Right lung (tissue), 5 donors: ENCODE measurements around the gene MEOX1. TPM values are rescaled to one million over a fixed set of nuclear protein-coding genes. Genes with fewer than 3 reads are reported as not detected.

Experiments used
- DNase-seq, 2 donors: peaks; one replicate each; pipeline ENCODE4 v3.0.0-alpha.2; 2013
- polyA plus RNA-seq, 5 donors: library from polyadenylated mRNA; unstranded; fragments of 120-200 nt; gene quantifications; one replicate each; pipeline versions ENCODE4 v1.2.1 to v1.2.3, GENCODE V29; 2013; ENCODE audit warnings: inconsistent platforms in 1 of 5, low replicate concordance in 1 of 5; ENCODE audit not compliant: insufficient read length in 5 of 5, insufficient read depth in 1 of 5

The MEOX1 gene
- polyA plus RNA-seq, 5 donors: 0.21 to 0.64 (median 0.31) TPM

GRCh38 chr17:43658900-43659299 lies 2.8 kb downstream of the MEOX1 start:
- no peak for DNase-seq

- no peak for DNase-seq
These were observed 5.9 kb downstream of the MEOX1 start for GRCh38 chr17:43655693-43656255.

GRCh38 chr17:43652124-43652480 lies 9.6 kb downstream of the MEOX1 start:
- no peak for DNase-seq

GRCh38 chr17:43650471-43650870 lies 11.3 kb downstream of the MEOX1 start:
- no peak for DNase-seq

GRCh38 chr17:43648916-43649315 lies 12.8 kb downstream of the MEOX1 start:
- no peak for DNase-seq

- DNase-seq: peak; percentile 62 to 71
These were observed 15.8 kb downstream of the MEOX1 start for GRCh38 chr17:43645765-43646481.

- no peak for DNase-seq
These were observed 16.3 kb downstream of the MEOX1 start for GRCh38 chr17:43645450-43645764.

GRCh38 chr17:43644081-43644480 lies 17.6 kb downstream of the MEOX1 start:
- no peak for DNase-seq

GRCh38 chr17:43641416-43641815 lies 20.3 kb downstream of the MEOX1 start:
- DNase-seq: no peak

- no peak for DNase-seq
These were observed 21.1 kb downstream of the MEOX1 start for GRCh38 chr17:43640491-43641252.

- no peak for DNase-seq
These were observed 24.0 kb downstream of the MEOX1 start for GRCh38 chr17:43637563-43638323.

- DNase-seq: no peak
These were observed 25.3 kb downstream of the MEOX1 start for GRCh38 chr17:43636426-43636825.

GRCh38 chr17:43634591-43635125 lies 27.1 kb downstream of the MEOX1 start:
- no peak for DNase-seq

- DNase-seq: no peak
These were observed 29.5 kb downstream of the MEOX1 start for GRCh38 chr17:43632221-43632620.

- DNase-seq: no peak
These were observed 30.3 kb downstream of the MEOX1 start for GRCh38 chr17:43631429-43631828.

GRCh38 chr17:43628089-43628650 lies 33.6 kb downstream of the MEOX1 start:
- DNase-seq: no peak

- no peak for DNase-seq
These were observed 34.1 kb downstream of the MEOX1 start for GRCh38 chr17:43627653-43628052.

- no peak for DNase-seq
These were observed 35.7 kb downstream of the MEOX1 start for GRCh38 chr17:43626023-43626422.

GRCh38 chr17:43625606-43626005 lies 36.1 kb downstream of the MEOX1 start:
- no peak for DNase-seq

GRCh38 chr17:43620581-43620980 lies 41.1 kb downstream of the MEOX1 start:
- no peak for DNase-seq

GRCh38 chr17:43620147-43620546 lies 41.6 kb downstream of the MEOX1 start:
- DNase-seq: no peak

- DNase-seq: no peak
These were observed 42.0 kb downstream of the MEOX1 start for GRCh38 chr17:43619705-43620104.
